Peyer's patch (tissue), 4 donors: ENCODE measurements around the gene REPS1.

Experiments
- POLR2A ChIP-seq, 2 donors: fragments of 450-650 bp; IDR thresholded peaks; one replicate each; pipeline ENCODE4 v1.5.1; 2017; ENCODE audit warnings: antibody characterized with exemption in 2 of 2, mild to moderate bottlenecking in 2 of 2, moderate library complexity in 2 of 2
- TF ChIP-seq, protein P1 (sequence below), 6 experiments: fragments of 450-650 bp in 4 of 6; fragments of 200-600 bp in 2 of 6; sonication (generic) in 1 of 6; IDR thresholded peaks; one replicate each; pipeline ENCODE4 v1.5.1; 2017 to 2019; ENCODE audit warnings: antibody characterized with exemption in 6 of 6, mild to moderate bottlenecking in 3 of 6, moderate library complexity in 1 of 6

DNA sequence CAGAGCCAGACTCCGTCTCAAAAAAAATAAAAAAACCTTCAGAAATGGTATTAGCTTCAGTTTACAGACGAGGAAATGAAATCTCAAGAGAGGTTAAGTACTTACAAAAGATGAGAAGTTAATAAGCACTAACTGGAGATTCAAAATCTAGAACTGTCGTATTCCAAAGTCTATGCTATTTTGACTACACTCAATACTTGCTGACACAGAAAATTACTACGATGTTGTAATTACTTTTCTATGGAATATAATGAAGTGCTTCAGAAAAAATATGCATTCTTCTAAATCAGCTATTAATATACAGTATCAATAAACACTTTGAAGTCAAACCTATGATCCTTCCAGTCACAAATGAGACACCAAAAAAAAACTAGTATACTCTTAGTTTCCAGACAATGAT, 12.2 kb downstream of the REPS1 start:
- TF ChIP-seq, protein P1, sequence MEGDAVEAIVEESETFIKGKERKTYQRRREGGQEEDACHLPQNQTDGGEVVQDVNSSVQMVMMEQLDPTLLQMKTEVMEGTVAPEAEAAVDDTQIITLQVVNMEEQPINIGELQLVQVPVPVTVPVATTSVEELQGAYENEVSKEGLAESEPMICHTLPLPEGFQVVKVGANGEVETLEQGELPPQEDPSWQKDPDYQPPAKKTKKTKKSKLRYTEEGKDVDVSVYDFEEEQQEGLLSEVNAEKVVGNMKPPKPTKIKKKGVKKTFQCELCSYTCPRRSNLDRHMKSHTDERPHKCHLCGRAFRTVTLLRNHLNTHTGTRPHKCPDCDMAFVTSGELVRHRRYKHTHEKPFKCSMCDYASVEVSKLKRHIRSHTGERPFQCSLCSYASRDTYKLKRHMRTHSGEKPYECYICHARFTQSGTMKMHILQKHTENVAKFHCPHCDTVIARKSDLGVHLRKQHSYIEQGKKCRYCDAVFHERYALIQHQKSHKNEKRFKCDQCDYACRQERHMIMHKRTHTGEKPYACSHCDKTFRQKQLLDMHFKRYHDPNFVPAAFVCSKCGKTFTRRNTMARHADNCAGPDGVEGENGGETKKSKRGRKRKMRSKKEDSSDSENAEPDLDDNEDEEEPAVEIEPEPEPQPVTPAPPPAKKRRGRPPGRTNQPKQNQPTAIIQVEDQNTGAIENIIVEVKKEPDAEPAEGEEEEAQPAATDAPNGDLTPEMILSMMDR (IDR thresholded peaks at IDR 0.05): no peak
- TF ChIP-seq POLR2A (IDR thresholded peaks at IDR 0.05): no peak
